ENCODE measurements around the gene GRIN3A. TPM values are rescaled to one million over a fixed set of nuclear protein-coding genes. Genes with fewer than 3 reads are reported as not detected.

Gene GRIN3A
- total and polyA plus RNA-seq, 8 donors, result 0.13 to 2.4 (median 1.4) TPM; not detected in 1

DNA sequence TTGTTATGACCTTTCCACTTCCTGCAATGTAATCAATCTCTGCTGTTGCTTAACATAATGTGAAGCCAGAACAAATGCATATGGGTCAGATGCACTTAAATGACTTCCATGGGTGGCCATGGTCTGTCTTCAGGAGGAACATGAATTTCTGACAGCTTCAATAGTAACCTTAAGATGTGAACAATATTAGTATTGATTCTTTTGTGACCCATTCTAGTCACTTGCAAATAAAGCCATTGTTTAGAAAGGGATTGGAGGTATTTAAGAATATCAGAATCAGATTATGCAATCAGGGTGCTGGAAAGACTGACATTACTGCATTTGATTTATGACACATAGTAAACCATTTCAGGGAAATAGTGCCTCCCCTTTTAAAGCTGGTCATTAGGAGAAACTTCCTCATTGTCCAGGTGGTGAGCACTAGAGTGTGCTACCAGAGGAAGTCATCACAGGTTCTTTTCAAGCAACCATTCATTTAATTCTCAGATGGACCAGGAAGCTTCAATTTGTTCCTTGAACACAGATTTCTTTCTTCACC, 32.1 kb downstream of the GRIN3A start:
- Histone ChIP-seq H3K36me3 (no peaks in the 10 kb centered on the region), H3K9me3 (no peaks in the 10 kb centered on the region), H3K4me1 (no peaks in the 10 kb centered on the region), H3K27ac (no peak overlapping the region), H3K27me3 (peaks cover 0 to 24% of the 10 kb centered on the region in 2 donors), H3K4me3 (no peak overlapping the region)
- DNase-seq, result no peak
- intact Hi-C loops (cut with DNase I), result no loop called here
- TF ChIP-seq, protein P1, sequence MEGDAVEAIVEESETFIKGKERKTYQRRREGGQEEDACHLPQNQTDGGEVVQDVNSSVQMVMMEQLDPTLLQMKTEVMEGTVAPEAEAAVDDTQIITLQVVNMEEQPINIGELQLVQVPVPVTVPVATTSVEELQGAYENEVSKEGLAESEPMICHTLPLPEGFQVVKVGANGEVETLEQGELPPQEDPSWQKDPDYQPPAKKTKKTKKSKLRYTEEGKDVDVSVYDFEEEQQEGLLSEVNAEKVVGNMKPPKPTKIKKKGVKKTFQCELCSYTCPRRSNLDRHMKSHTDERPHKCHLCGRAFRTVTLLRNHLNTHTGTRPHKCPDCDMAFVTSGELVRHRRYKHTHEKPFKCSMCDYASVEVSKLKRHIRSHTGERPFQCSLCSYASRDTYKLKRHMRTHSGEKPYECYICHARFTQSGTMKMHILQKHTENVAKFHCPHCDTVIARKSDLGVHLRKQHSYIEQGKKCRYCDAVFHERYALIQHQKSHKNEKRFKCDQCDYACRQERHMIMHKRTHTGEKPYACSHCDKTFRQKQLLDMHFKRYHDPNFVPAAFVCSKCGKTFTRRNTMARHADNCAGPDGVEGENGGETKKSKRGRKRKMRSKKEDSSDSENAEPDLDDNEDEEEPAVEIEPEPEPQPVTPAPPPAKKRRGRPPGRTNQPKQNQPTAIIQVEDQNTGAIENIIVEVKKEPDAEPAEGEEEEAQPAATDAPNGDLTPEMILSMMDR (IDR thresholded peaks at IDR 0.05), result no peak
- ATAC-seq, result no peak

DNA sequence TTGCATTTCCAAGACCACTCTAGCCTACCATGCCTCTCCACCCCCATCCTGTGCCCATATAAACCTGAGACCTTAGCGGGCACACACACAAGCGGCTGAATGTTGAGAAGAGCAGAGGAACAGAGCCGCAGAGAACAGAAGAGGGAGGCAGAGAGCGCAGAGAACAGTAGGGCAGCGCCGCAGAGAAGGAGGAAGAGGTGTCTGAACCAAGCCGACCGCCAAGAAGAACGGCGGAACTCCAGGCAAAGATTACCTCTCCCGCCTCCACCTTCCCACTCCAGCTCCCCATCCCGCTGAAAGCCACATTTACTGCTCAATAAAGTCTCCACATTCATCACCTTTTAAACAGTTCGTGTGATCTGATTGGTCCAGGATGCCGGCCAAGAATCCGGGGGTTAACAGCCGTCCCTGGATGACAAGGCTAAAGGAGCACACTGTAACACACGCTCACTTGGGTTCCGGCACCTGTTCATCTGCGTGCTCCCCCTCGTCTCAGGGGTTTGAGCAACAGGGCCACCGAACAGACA, 33.2 kb downstream of the GRIN3A start:
- H3K4me3 ChIP-seq, result no peak overlapping the region

DNA sequence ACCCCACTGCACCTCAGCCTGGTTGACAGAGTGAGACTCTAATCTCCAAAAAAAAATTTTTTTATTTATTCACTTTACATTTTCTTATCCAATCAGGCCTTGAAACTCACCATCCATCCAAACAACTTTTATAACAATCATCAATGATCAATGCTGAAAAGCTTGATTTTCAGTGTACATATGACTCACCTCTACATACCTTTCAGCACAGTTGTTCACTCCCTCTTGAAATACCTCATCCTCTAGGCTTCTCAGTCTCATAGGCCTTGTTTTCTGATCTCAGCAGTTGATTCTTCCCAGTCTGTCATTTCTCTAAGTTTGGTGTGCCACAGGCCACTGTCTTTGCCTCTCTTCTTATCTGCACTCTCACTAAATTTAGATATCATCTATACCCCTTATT, 36.2 kb downstream of the GRIN3A start:
- Histone ChIP-seq H3K4me1 (no peaks in the 10 kb centered on the region), H3K36me3 (no peaks in the 10 kb centered on the region), H3K9me3 (peaks cover 0 to 4% of the 10 kb centered on the region in 2 donors), H3K27ac (no peak overlapping the region), H3K4me3 (no peak overlapping the region), H3K27me3 (peaks cover 0 to 22% of the 10 kb centered on the region in 2 donors)
- ATAC-seq, result no peak
- TF ChIP-seq, protein P1 (IDR thresholded peaks at IDR 0.05), result no peak
- DNase-seq, result no peak
- intact Hi-C loops (cut with DNase I), result no loop called here

More for the DNA sequence above, 33.2 kb downstream of the GRIN3A start:
- ATAC-seq (peak; percentile 75), DNase-seq (peak in 2 of 4 donors; percentile 36 to 47)
- Histone ChIP-seq H3K4me1 (no peaks in the 10 kb centered on the region), H3K27me3 (peaks cover 0 to 22% of the 10 kb centered on the region in 2 donors), H3K27ac (no peak overlapping the region), H3K36me3 (no peaks in the 10 kb centered on the region), H3K9me3 (no peaks in the 10 kb centered on the region)
- TF ChIP-seq, protein P1 (IDR thresholded peaks at IDR 0.05), result no peak
- intact Hi-C loops (cut with DNase I), result no loop called here

DNA sequence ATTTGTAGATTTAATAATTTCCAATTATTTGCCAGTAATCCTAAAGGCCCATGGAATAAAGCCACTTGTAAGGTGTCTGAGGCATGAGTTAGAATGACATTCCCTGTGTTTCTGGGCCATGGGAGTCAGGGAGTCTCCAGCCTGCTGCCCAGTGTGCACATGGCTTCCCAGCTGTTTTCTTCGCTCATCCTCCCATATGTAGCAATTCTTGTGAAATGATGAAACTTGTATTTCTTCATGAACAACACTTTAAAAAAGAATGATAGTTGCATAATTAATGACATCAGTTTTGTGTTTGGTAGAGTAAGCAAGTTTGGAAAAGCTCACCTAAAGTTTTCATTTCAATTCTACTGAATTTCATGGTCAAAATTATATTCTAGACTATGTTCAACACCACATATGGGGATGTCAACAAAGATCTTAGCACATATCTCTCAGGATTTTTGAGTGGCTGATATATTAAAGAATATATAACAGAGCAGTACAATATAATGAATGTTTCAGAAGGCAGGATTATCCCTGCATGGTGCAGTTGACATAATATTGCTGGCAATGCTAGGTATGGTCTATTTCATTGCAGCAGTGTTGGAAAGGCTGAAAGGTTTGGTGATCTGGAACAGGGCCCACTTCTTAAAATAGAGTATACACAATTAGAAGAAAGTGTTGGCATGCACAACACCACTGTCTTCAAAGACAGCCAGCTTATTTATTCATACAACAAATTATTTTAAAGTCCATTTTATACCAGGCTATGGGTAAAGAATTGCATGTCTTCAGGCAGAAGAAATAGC, 44.7 kb downstream of the GRIN3A start:
- TF ChIP-seq, protein P1 (IDR thresholded peaks at IDR 0.05), result no peak
- intact Hi-C loops (cut with DNase I), result no loop called here
- Histone ChIP-seq H3K36me3 (no peaks in the 10 kb centered on the region), H3K27me3 (no peaks in the 10 kb centered on the region), H3K4me3 (no peak overlapping the region), H3K9me3 (no peaks in the 10 kb centered on the region), H3K4me1 (no peaks in the 10 kb centered on the region), H3K27ac (no peak overlapping the region)
- DNase-seq, result peak in 1 of 4 donors; percentile 35
- no peak for ATAC-seq

DNA sequence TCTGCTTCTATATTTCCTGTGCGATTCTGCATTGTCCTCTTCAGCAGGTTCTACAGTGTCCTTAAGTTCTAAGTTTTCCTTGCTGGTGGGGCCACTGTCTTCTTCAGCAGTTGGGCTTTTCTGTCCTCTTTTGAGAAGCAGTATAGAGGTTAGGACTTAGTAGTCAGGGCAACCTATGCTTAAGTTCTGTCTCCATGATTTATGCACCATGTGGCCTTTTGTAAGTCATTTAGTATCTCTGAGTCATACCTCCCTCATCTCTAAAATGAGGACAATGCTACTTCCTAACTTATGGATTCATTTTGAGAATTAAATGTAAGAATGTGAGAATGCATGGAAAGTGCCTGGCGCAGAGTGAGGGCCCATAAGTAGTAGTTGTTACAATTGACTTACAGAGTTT, 46.8 kb downstream of the GRIN3A start:
- TF ChIP-seq, protein P1 (IDR thresholded peaks at IDR 0.05), result no peak
- H3K27me3 ChIP-seq, result no peaks in the 10 kb centered on the region
- DNase-seq, result no peak
- H3K36me3 ChIP-seq, result no peaks in the 10 kb centered on the region
- intact Hi-C loops (cut with DNase I), result no loop called here
- no peak for ATAC-seq
- no peak overlapping the region for H3K27ac ChIP-seq
- no peak overlapping the region for H3K4me3 ChIP-seq
- H3K9me3 ChIP-seq, result no peaks in the 10 kb centered on the region
- no peaks in the 10 kb centered on the region for H3K4me1 ChIP-seq
